Gastroesophageal sphincter (tissue), 3 donors: ENCODE data around the gene IL3.

Source experiments
- CTCF ChIP-seq, 4 experiments: fragments of 200-600 bp in 2 of 4; fragments of 450-650 bp in 2 of 4; sonication (generic) in 1 of 4; IDR thresholded peaks; one replicate each; pipeline ENCODE4 v1.5.1; 2017 to 2019; ENCODE audit warnings: antibody characterized with exemption in 4 of 4, mild to moderate bottlenecking in 2 of 4, moderate library complexity in 2 of 4
- EP300 ChIP-seq: sonication (generic); formaldehyde crosslinking; IDR thresholded peaks from one replicate; pipeline ENCODE4 v1.6.1; 2017; ENCODE audit warnings: antibody characterized with exemption, mild to moderate bottlenecking

DNA sequence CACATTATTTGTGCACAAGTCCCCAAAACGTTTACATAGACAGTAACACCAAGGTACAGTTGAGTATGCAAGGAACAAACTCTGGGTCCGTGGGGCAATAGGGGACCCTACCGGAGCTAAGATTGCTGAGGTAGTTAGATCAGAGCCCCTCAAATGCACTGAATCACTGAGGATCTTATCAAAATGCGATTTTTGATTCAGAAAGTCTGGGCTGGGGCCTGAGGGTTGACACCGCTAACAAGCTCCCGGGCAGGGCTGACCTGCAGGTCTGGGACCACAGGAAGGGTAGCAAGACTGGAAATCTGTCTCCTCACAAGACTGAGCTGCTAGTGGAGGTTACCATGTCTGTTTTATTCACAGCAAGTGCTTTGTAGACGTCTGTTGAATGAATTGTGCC is 1.8 kb upstream of the IL3 start:
- TF ChIP-seq CTCF (IDR thresholded peaks at IDR 0.05) (no peak), EP300 (no peak)
